ENCODE data around the gene HLCS. TPM values are rescaled to one million over a fixed set of nuclear protein-coding genes. Genes with fewer than 3 reads are reported as not detected.

Gene HLCS
- polyA plus RNA-seq, 1 of the 3 experiments (the other 2 are of a cell fraction) = 13.0 TPM

- POLR2A ChIA-PET = no interaction called here
- H3K36me3 ChIP-seq (replicated peaks in 1 of 2; ENCODE audit: control insufficient read depth in 1 of 2, insufficient read depth in 2 of 2, low read length in 1 of 2) = no peaks in the 10 kb centered on the region
- H3K27ac ChIP-seq (ENCODE audit: low read depth in 2 of 2, low read length in 1 of 2) = no peak overlapping the region
- no peak for DNase-seq
- H3F3A ChIP-seq (replicated peaks; ENCODE audit: insufficient read depth) = no peaks in the 10 kb centered on the region
- WGBS (ENCODE audit: low lambda C conversion rate) = 91% methylated on average over 6 of the region's 7 CpGs
- CTCF ChIA-PET = no interaction called here
- H3K9ac ChIP-seq = no peak overlapping the region
- H3K4me1 ChIP-seq (ENCODE audit: control insufficient read depth in 1 of 2, insufficient read depth in 2 of 2, low read depth in 1 of 2, low read length in 1 of 2) = peaks cover 2 to 3% of the 10 kb centered on the region in 2 experiments; a peak in 1 of 4 replicates
- TF ChIP-seq REST (IDR thresholded peaks at IDR 0.05; ENCODE audit: low read depth, low read length) (no peak), NFIC (IDR thresholded peaks at IDR 0.05; ENCODE audit: borderline replicate concordance) (no peak), MAX (IDR thresholded peaks at IDR 0.05; ENCODE audit: low read depth) (no peak), GATA2 (CRISPR knock-in tag; IDR thresholded peaks at IDR 0.05) (no peak), RAD21 (IDR thresholded peaks at IDR 0.05; ENCODE audit: low read length) (no peak), FOSL2 (IDR thresholded peaks at IDR 0.05; ENCODE audit: borderline replicate concordance, low read depth) (no peak), SMC3 (IDR thresholded peaks at IDR 0.05; ENCODE audit: low read depth, low read length) (no peak), SIN3A (IDR thresholded peaks at IDR 0.05; ENCODE audit: borderline replicate concordance, low read depth, low read length) (no peak), GABPA (IDR thresholded peaks at IDR 0.05; ENCODE audit: low read depth) (no peak), USF1 (IDR thresholded peaks at IDR 0.05; ENCODE audit: borderline replicate concordance, low read depth) (no peak), POLR2AphosphoS5 (IDR thresholded peaks at IDR 0.05; ENCODE audit: low read depth, low read length) (no peak), ZBTB33 (IDR thresholded peaks at IDR 0.05; ENCODE audit: borderline replicate concordance, low read depth) (no peak), ELF1 (IDR thresholded peaks at IDR 0.05) (no peak), JUND (IDR thresholded peaks at IDR 0.05) (no peak)
- no peaks in the 10 kb centered on the region for H3K9me3 ChIP-seq
- H4K20me1 ChIP-seq (ENCODE audit: insufficient read depth) = no peaks in the 10 kb centered on the region
- H3K4me2 ChIP-seq = no peak overlapping the region
- no peak overlapping the region for H3K4me3 ChIP-seq (ENCODE audit: low read depth in 2 of 2, low read length in 1 of 2)
- H3K9me2 ChIP-seq = no peaks in the 10 kb centered on the region
- H2AFZ ChIP-seq (ENCODE audit: low read depth) = no peak overlapping the region
- no peaks in the 10 kb centered on the region for H3K79me2 ChIP-seq (ENCODE audit: insufficient read depth)
- H3K27me3 ChIP-seq (ENCODE audit: insufficient read depth) = no peaks in the 10 kb centered on the region
Measured at GRCh38 chr21:36811762-36812161, 154.7 kb downstream of the HLCS start.
